Psoas muscle (tissue), 8 donors: Measurements from ENCODE around the gene DAPK3. TPM values are rescaled to one million over a fixed set of nuclear protein-coding genes. Genes with fewer than 3 reads are reported as not detected.
"Not testable (repeated sequence)": the region's sequence is repeated elsewhere in the genome, so short reads cannot be mapped to it uniquely, and the experiment has no call there.

Experiments
- ATAC-seq, 4 donors: fragments of 200-7000 bp; cut with Tn5 transposase; one replicate each; pipeline ENCODE4 v1.9.1; 2020; ENCODE audit warnings: moderate library complexity in 3 of 4, mild to moderate bottlenecking in 2 of 4
- DNase-seq, 2 donors: peaks; one replicate each; pipeline ENCODE4 v3.0.0-alpha.2; 2020
- H3K27ac ChIP-seq: fragments of 200-600 bp; one replicate; pipeline ENCODE4 v1.8.0; 2022
- H3K27me3 ChIP-seq, 3 donors: fragments of 200-600 bp in 1 of 3; one replicate each; pipeline versions ENCODE4 v1.6.1 to v1.8.0; 2013 to 2022; ENCODE audit warnings: low read length in 2 of 3, mild to moderate bottlenecking in 2 of 3, moderate library complexity in 1 of 3; ENCODE audit not compliant: insufficient read depth in 3 of 3
- H3K36me3 ChIP-seq, 2 donors: fragments of 200-600 bp in 1 of 2; one replicate each; pipeline versions ENCODE4 v1.6.1 to v1.8.0; 2013 to 2022; ENCODE audit warnings: low read depth in 1 of 2, mild to moderate bottlenecking in 1 of 2, moderate library complexity in 1 of 2; ENCODE audit not compliant: insufficient read depth in 1 of 2
- H3K4me1 ChIP-seq: fragments of 200-600 bp; one replicate; pipeline ENCODE4 v1.8.0; 2022
- H3K4me3 ChIP-seq: fragments of 200-600 bp; one replicate; pipeline ENCODE4 v1.8.0; 2022; ENCODE audit warnings: mild to moderate bottlenecking
- H3K9me3 ChIP-seq: fragments of 200-600 bp; one replicate; pipeline ENCODE4 v1.8.0; 2022
- WGBS, 3 donors: extraction: QIAGEN DNeasy Blood & Tissue Kit; methylation state at CpG; one replicate each; pipeline versions ENCODE4 v1.1.6 to v1.1.7; 2013; 5-methylcytosine and 5-hydroxymethylcytosine counted together
- intact Hi-C, 2 donors: fragments of 100-400 bp; cut with DNase I; formaldehyde crosslinking; loops; one replicate each; pipeline versions ENCODE4 v1.11.0 to v1.14.2; 2022
- polyA plus RNA-seq, 3 donors: library from polyadenylated mRNA; stranded (reverse); fragments of 200-250 nt; gene quantifications; one replicate each; pipeline ENCODE4 v1.2.3, GENCODE V29; 2013
- total RNA-seq, 4 donors: library from RNA; stranded (reverse); fragmentation: NEBNext Ultra II Directional in 2 of 4; extraction: Animal tissue kit (Norgen Biotek cat#: 25700) in 2 of 4; gene quantifications; one replicate each; pipeline versions ENCODE4 v1.2.1 to v1.2.4, GENCODE V29; 2021 to 2023
- TF ChIP-seq, protein P1 (sequence below): fragments of 200-600 bp; IDR thresholded peaks from one replicate; pipeline ENCODE4 v1.8.0; 2022; ENCODE audit warnings: antibody characterized with exemption
- donor health status: healthy with polysubstance abuse.
- donor health status: DM: no; HTN: no; CAD: no; lungs with moderate emphysema.
- donor health status: Bipolar disorder and iron deficiency.
- donor health status: healthy.
- donor health status: DM: yes; HTN: yes; CAD: no.
- donor health status: DM: no; HTN: no; CAD: no.
- donor health status: DM: no; HTN: no; CAD: no.
- donor health status: DM: yes; HTN: yes; CAD: no.

The DAPK3 gene
- total and polyA plus RNA-seq, 7 donors = 92.6 to 176 (median 142) TPM

DNA sequence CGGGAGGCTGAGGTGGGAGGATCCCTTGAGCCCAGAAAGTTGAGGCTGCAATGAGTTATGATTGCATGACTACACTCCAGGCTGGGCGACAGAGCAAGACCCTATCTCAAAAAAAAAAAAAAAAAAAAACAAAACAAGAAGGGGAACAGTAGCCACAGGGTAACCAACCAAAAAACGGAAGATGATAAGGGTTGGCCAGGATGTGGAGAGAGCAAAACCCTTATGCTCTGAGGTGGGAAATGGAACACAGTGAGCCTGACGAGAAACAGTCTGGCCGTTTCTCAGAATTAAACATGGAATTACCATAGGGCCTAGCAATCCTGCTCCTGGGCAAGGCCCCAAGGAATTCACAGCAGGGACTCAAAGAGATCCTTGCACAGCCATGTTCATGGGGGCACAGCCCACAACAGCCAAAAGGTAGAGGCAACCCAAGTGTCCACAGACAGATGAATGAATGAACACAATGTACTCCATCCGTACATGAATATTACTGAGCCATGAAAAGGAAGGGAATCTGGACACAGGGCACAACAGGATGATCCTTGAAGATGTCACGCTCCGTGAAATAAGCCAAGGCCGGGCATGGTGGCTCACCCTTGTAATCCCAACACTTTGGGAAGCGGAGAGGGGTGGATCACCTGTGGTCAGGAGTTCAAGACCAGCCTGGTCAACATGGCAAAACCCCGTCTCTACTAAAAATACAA lies 26.7 kb downstream of the DAPK3 start:
- H3K36me3 ChIP-seq = no peaks in the 10 kb centered on the region
- peaks cover 0 to 3% (median 0%) of the 10 kb centered on the region in 3 donors for H3K27me3 ChIP-seq
- ATAC-seq (peak in 1 of 4 donors; percentile 2), DNase-seq (no peak)
- TF ChIP-seq, protein P1, sequence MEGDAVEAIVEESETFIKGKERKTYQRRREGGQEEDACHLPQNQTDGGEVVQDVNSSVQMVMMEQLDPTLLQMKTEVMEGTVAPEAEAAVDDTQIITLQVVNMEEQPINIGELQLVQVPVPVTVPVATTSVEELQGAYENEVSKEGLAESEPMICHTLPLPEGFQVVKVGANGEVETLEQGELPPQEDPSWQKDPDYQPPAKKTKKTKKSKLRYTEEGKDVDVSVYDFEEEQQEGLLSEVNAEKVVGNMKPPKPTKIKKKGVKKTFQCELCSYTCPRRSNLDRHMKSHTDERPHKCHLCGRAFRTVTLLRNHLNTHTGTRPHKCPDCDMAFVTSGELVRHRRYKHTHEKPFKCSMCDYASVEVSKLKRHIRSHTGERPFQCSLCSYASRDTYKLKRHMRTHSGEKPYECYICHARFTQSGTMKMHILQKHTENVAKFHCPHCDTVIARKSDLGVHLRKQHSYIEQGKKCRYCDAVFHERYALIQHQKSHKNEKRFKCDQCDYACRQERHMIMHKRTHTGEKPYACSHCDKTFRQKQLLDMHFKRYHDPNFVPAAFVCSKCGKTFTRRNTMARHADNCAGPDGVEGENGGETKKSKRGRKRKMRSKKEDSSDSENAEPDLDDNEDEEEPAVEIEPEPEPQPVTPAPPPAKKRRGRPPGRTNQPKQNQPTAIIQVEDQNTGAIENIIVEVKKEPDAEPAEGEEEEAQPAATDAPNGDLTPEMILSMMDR = no peak
- H3K27ac ChIP-seq = peak overlapping the region; percentile 99
- H3K4me3 ChIP-seq = no peak overlapping the region
- intact Hi-C loops = loop anchor here in 1 of 2 donors (2.0 kb wide), 1 partner anchor 19 kb away; no protein-coding TSS in a partner anchor
- peaks cover 14% of the 10 kb centered on the region for H3K4me1 ChIP-seq
- no peaks in the 10 kb centered on the region for H3K9me3 ChIP-seq
- 45 to 69% (median 50%) methylated on average over 11 of the region's 11 CpGs for WGBS, 3 donors

DNA sequence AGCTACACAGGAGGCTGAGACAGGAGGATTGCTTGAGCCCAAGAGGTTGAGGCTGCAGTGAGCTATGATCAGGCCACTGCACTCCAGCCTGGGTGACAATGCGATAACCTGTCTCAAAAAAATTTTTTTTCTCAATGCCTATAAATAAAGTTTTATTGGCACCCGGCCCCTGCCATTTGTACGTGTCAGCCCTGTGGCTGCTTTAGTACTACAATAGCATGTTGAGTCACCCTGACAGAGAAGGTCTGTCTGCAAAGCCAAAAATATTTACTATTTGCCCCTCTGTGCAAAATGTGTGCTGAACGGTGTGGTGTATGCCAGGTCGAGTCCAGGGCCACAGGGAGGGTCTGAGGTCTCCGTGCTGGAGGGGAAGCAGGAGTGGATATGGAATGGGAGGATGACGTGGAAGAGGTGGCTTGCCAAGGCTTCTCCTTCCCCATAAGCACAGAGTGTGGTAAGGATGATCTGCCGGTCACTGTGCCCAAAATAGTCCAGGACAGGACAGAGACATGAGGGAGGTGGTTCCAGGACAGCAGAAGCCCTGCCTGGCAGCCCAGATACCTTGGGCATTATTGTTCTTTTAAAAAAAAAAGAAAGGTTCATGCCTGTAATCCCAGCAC lies 28.0 kb downstream of the DAPK3 start:
- no peak overlapping the region for H3K4me3 ChIP-seq
- WGBS, 3 donors = 19 to 34% (median 26%) methylated on average over 8 of the region's 8 CpGs
- intact Hi-C loops = no loop called here
- TF ChIP-seq, protein P1 = no peak
- H3K9me3 ChIP-seq = no peaks in the 10 kb centered on the region
- H3K27ac ChIP-seq = peak overlapping the region; percentile 99
- H3K36me3 ChIP-seq = no peaks in the 10 kb centered on the region
- peaks cover 14% of the 10 kb centered on the region for H3K4me1 ChIP-seq
- DNase-seq (peak; percentile 71 to 83), ATAC-seq (peak; percentile 80 to 85 (median 84))
- peaks cover 0 to 3% (median 0%) of the 10 kb centered on the region in 3 donors for H3K27me3 ChIP-seq

DNA sequence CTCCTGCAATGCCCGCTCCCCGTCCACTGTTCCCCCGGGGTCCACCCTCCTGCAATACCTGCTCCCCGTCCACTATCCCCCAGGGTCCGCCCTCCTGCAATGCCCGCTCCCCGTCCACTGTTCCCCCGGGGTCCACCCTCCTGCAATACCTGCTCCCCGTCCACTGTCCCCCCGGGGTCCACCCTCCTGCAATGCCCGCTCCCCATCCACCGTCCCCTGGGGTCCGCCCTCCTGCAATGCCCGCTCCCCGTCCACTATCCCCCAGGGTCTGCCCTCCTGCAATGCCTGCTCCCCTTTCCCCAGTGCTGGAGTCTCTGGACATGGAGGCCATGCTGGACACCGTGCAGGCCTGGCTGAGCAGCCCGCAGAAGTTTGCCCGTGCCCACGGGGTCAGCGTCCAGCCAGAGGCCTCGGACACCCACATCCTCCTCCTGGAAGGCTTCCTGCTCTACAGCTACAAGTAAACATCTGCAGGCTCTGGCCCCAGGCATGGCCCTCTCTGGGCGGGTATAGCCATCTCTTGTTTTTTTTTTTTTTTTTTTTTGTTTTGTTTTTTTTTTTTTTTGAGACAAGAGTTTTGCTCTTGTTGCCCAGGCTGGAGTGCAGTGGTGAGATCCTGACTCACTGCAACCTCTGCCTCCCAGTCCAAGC lies 32.5 kb downstream of the DAPK3 start:
- H3K9me3 ChIP-seq, intact Hi-C loops, H3K4me3 ChIP-seq, H3K36me3 ChIP-seq, DNase-seq, ATAC-seq, H3K4me1 ChIP-seq, H3K27me3 ChIP-seq: not testable (repeated sequence)
- WGBS, 3 donors = 67 to 81% (median 72%) methylated on average over 22 of the region's 22 CpGs
- peak overlapping the region; percentile 99 for H3K27ac ChIP-seq

DNA sequence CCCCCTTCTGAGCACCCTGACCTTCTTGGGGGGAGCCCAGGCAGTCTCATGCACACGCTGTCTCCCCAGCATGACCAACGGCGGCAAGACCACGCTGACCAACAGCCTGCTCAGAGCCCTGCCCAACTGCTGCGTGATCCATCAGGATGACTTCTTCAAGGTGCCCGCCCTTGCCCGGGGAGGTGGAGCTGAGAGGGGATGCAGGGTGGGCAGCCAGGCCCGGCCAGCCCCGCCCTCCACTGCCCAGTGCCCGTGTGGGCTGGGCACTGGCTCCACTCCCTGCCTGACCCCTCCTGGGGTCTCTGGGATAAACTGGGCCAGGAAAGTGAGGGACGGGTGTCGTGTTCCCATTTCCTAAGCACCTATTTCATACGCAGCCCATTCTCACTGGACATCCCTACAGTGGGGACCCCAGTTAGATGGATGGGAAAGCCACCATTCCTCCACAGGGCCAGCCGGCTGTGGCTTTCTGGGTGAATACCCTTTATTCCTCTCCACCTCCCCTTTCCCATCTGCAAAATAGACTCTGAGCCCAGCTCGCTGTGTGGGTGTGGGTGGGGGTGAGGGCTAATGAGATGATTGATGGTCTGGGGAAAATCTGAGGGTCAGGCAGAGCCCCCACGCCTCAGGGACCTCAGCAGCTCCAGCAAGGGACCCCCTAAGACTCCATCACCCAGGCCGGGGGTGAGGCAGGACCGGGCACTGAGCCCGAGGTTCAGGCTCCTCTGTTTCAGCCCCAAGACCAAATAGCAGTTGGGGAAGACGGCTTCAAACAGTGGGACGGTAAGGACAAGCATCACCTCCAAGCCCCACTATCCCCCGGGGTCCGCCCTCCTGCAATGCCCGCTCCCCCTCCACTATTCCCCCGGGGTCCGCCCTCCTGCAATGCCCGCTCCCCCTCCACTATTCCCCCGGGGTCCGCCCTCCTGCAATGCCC lies 34.1 kb downstream of the DAPK3 start:
- TF ChIP-seq, protein P1 = no peak
- Histone ChIP-seq H3K4me3 (no peak overlapping the region), H3K27ac (peak overlapping the region; percentile 50), H3K36me3 (no peaks in the 10 kb centered on the region), H3K9me3 (no peaks in the 10 kb centered on the region), H3K27me3 (peaks cover 0 to 3% (median 0%) of the 10 kb centered on the region in 3 donors), H3K4me1 (no peaks in the 10 kb centered on the region)
- WGBS, 3 donors = 47 to 70% (median 56%) methylated on average over 20 to 27 of the region's 29 CpGs
- peak in 2 of 4 donors; percentile 3 to 8 for ATAC-seq
- no peak for DNase-seq
- intact Hi-C loops = no loop called here
